ENCODE measurements around the gene BCAT1.
"Not testable (repeated sequence)": the region's sequence is repeated elsewhere in the genome, so short reads cannot be mapped to it uniquely, and the experiment has no call there.

Gene BCAT1

DNA sequence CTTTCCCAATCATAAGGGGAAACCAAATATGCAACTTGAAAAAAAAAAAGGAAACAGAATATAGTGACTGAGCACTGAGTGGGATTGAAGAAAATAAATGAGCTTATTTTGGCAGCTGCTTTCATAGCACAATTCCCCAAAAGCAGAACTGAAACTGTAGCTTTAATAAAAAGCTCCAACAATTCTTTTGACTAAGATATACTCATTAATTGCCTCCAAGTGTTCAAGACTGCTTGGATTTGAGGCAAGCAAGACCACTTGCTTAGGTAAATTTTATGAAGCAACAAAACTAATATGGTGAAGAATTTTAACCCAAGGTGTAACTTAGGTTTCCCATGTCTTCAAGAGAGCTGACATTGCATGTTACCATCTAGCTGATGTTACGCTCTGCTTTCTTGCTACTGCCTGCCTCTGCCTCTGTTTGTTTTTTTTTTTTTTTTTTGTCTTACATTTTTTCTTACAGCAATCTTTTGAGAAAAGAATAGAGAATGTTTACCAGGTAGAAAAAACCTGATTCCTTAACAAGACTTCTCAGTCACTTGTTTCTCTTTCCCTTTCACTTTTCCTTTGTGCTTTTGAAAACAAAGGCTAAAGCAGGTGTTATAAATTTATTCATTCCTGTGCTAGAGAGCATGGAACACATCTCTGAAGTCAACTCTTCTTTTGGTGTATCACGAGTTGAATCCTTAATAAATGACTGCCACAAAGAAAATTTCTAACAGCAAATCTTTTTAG lies 134.4 kb downstream of the BCAT1 start:
- TF ChIP-seq EZH2phosphoT487 (conservative IDR thresholded peaks at IDR 0.05; ENCODE audit: low read length) = no peak
- TF ChIP-seq, protein P1, sequence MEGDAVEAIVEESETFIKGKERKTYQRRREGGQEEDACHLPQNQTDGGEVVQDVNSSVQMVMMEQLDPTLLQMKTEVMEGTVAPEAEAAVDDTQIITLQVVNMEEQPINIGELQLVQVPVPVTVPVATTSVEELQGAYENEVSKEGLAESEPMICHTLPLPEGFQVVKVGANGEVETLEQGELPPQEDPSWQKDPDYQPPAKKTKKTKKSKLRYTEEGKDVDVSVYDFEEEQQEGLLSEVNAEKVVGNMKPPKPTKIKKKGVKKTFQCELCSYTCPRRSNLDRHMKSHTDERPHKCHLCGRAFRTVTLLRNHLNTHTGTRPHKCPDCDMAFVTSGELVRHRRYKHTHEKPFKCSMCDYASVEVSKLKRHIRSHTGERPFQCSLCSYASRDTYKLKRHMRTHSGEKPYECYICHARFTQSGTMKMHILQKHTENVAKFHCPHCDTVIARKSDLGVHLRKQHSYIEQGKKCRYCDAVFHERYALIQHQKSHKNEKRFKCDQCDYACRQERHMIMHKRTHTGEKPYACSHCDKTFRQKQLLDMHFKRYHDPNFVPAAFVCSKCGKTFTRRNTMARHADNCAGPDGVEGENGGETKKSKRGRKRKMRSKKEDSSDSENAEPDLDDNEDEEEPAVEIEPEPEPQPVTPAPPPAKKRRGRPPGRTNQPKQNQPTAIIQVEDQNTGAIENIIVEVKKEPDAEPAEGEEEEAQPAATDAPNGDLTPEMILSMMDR (IDR thresholded peaks at IDR 0.05; ENCODE audit: insufficient read depth, low read length, poor library complexity, severe bottlenecking) = no peak
- no peak overlapping the region for H3K27ac ChIP-seq (ENCODE audit: low read depth, low read length)
- H4K20me1 ChIP-seq (ENCODE audit: low read depth, low read length) = peaks cover 12% of the 10 kb centered on the region
- no peaks in the 10 kb centered on the region for H3K9me2 ChIP-seq (replicated peaks; ENCODE audit: insufficient read depth, low read length)
- H3K36me3 ChIP-seq (ENCODE audit: low read length) = peaks cover 3% of the 10 kb centered on the region; the same call in 1 of the 2 replicates
- H3K27me3 ChIP-seq (ENCODE audit: low read length) = no peaks in the 10 kb centered on the region
- no peak overlapping the region for H3K4me3 ChIP-seq (ENCODE audit: insufficient read depth, low read length, poor library complexity, severe bottlenecking)
- no peaks in the 10 kb centered on the region for H3K9me3 ChIP-seq (ENCODE audit: insufficient read depth, low read length)
- no peaks in the 10 kb centered on the region for H3K79me2 ChIP-seq (ENCODE audit: insufficient read depth, low read length)
- H3K9ac ChIP-seq (ENCODE audit: low read length) = no peak overlapping the region
- peak overlapping the region; percentile 15 for H3K4me2 ChIP-seq (ENCODE audit: low read depth, low read length, poor library complexity, severe bottlenecking)
- peaks cover 7% of the 10 kb centered on the region; the same call in 1 of the 2 replicates for H3F3A ChIP-seq (ENCODE audit: insufficient read depth)
- H2AFZ ChIP-seq (ENCODE audit: low read depth, low read length, severe bottlenecking) = no peak overlapping the region

DNA sequence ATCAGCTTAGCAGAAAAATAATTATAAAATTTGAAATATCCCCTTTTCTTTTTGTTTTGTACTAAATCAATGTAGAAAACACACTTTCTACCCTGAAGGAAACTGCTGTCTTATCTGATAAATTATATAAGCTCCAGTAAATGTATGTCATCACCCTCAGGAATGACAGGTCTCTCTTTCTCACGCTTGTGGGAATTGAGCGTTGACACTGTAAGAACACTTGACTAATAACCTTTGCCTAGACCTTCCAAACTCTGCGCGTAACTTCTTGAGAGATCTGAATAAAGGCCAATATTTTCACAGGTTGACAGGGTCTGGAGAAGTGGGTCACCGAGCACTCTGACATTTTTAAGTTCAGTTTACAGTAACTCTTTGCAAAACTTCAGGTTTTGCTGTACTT lies 138.5 kb downstream of the BCAT1 start:
- H3K27me3 ChIP-seq (ENCODE audit: low read length) = no peaks in the 10 kb centered on the region
- no peak overlapping the region for H3K4me3 ChIP-seq (ENCODE audit: insufficient read depth, low read length, poor library complexity, severe bottlenecking)
- H3K9me3 ChIP-seq (ENCODE audit: insufficient read depth, low read length) = no peaks in the 10 kb centered on the region
- H3K9ac ChIP-seq (ENCODE audit: low read length) = no peak overlapping the region
- H3K36me3 ChIP-seq (ENCODE audit: low read length) = no peaks in the 10 kb centered on the region
- H2AFZ ChIP-seq (ENCODE audit: low read depth, low read length, severe bottlenecking) = no peak overlapping the region
- H3K79me2 ChIP-seq (ENCODE audit: insufficient read depth, low read length) = no peaks in the 10 kb centered on the region
- no peak for TF ChIP-seq EZH2phosphoT487 (conservative IDR thresholded peaks at IDR 0.05; ENCODE audit: low read length)
- TF ChIP-seq, protein P1 (IDR thresholded peaks at IDR 0.05; ENCODE audit: insufficient read depth, low read length, poor library complexity, severe bottlenecking) = no peak
- H3K4me2 ChIP-seq (ENCODE audit: low read depth, low read length, poor library complexity, severe bottlenecking) = no peak overlapping the region
- no peak overlapping the region for H3K27ac ChIP-seq (ENCODE audit: low read depth, low read length)
- peaks cover 7% of the 10 kb centered on the region; the same call in 1 of the 2 replicates for H3F3A ChIP-seq (ENCODE audit: insufficient read depth)
- peaks cover 11% of the 10 kb centered on the region for H4K20me1 ChIP-seq (ENCODE audit: low read depth, low read length)
- no peaks in the 10 kb centered on the region for H3K9me2 ChIP-seq (replicated peaks; ENCODE audit: insufficient read depth, low read length)

DNA sequence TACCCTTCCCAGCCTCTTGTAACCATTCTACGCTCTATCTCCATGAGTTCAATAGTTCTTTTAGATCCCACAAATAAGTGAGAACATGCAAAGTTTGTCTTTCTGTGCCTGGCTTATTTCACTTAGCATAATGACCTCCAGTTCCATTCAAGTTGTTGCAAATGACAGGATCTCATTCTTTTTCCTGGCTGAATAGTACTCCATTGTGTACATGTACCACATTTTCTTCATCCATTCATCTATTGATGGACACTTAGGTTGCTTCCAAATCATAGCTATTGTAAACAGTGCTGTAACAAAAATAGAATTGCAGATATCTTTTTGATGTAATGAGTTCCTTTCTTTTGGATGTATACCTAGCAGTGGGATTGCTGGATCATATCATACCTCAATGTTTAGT lies 139.6 kb downstream of the BCAT1 start:
- H3K9ac ChIP-seq (ENCODE audit: low read length); H3K27me3 ChIP-seq (ENCODE audit: low read length); H3K4me3 ChIP-seq (ENCODE audit: insufficient read depth, low read length, poor library complexity, severe bottlenecking); H4K20me1 ChIP-seq (ENCODE audit: low read depth, low read length); H3F3A ChIP-seq (ENCODE audit: insufficient read depth); H3K9me2 ChIP-seq (replicated peaks; ENCODE audit: insufficient read depth, low read length); H3K79me2 ChIP-seq (ENCODE audit: insufficient read depth, low read length); H3K27ac ChIP-seq (ENCODE audit: low read depth, low read length); H3K9me3 ChIP-seq (ENCODE audit: insufficient read depth, low read length); H3K36me3 ChIP-seq (ENCODE audit: low read length); H2AFZ ChIP-seq (ENCODE audit: low read depth, low read length, severe bottlenecking); H3K4me2 ChIP-seq (ENCODE audit: low read depth, low read length, poor library complexity, severe bottlenecking): not testable (repeated sequence)

DNA sequence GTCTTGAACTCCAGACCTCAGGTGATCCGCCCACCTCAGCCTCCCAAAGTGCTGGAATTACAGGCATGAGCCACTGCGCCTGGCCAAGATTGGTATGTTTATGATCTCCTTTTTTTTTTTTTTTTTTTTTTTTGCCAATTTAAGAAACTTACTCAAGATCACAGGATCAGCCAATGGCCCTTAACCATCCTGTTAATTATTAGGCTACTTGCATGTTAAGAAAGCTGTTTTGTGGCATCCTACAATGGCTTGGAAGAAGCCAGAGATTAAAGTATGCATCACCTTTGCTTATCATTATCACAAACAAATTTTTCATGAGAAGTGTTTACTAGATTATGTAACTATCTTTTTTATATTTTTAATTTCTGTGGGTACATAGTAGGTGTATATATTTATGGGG lies 140.2 kb downstream of the BCAT1 start:
- Histone ChIP-seq H4K20me1 (ENCODE audit: low read depth, low read length) (no peaks in the 10 kb centered on the region), H3K9me2 (replicated peaks; ENCODE audit: insufficient read depth, low read length) (no peaks in the 10 kb centered on the region), H3K27me3 (ENCODE audit: low read length) (no peaks in the 10 kb centered on the region), H3K9ac (ENCODE audit: low read length) (no peak overlapping the region), H3F3A (ENCODE audit: insufficient read depth) (no peaks in the 10 kb centered on the region), H2AFZ (ENCODE audit: low read depth, low read length, severe bottlenecking) (no peak overlapping the region), H3K4me3 (ENCODE audit: insufficient read depth, low read length, poor library complexity, severe bottlenecking) (no peak overlapping the region), H3K4me2 (ENCODE audit: low read depth, low read length, poor library complexity, severe bottlenecking) (no peak overlapping the region), H3K36me3 (ENCODE audit: low read length) (no peaks in the 10 kb centered on the region), H3K79me2 (ENCODE audit: insufficient read depth, low read length) (no peaks in the 10 kb centered on the region), H3K9me3 (ENCODE audit: insufficient read depth, low read length) (peaks cover 2% of the 10 kb centered on the region; the same call in 1 of the 2 replicates), H3K27ac (ENCODE audit: low read depth, low read length) (no peak overlapping the region)
- TF ChIP-seq, protein P1 (IDR thresholded peaks at IDR 0.05; ENCODE audit: insufficient read depth, low read length, poor library complexity, severe bottlenecking) = no peak

Measured in SU-DHL-6 (cell line).